Activated T-cell treated with anti-CD3 and anti-CD28 coated beads for 24 hours (primary cell): ENCODE data around the gene OBSCN.
"Not testable (repeated sequence)": the region's sequence is repeated elsewhere in the genome, so short reads cannot be mapped to it uniquely, and the experiment has no call there.

Experiments
- DNase-seq: peaks from one replicate; pipeline ENCODE4 v3.0.0-alpha.2; 2020; ENCODE audit warnings: low read depth

Gene OBSCN

GRCh38 chr1:228226956-228227791 lies 19.3 kb downstream of the OBSCN start:
- no peak for DNase-seq

GRCh38 chr1:228228147-228228546 lies 20.3 kb downstream of the OBSCN start:
- not testable (repeated sequence) for DNase-seq

- no peak for DNase-seq
Observed at GRCh38 chr1:228228601-228229074, 20.8 kb downstream of the OBSCN start.

- DNase-seq = no peak
Observed at GRCh38 chr1:228231189-228231588, 23.3 kb downstream of the OBSCN start.

GRCh38 chr1:228233136-228233535 lies 25.3 kb downstream of the OBSCN start:
- DNase-seq = no peak

GRCh38 chr1:228234921-228235320 lies 27.1 kb downstream of the OBSCN start:
- DNase-seq = no peak

- no peak for DNase-seq
Observed at GRCh38 chr1:228236744-228237143, 28.9 kb downstream of the OBSCN start.

- DNase-seq = no peak
Observed at GRCh38 chr1:228238007-228238406, 30.2 kb downstream of the OBSCN start.

GRCh38 chr1:228238461-228238860 lies 30.6 kb downstream of the OBSCN start:
- DNase-seq = no peak

- DNase-seq = no peak
Observed at GRCh38 chr1:228240411-228241240, 32.8 kb downstream of the OBSCN start.

GRCh38 chr1:228241259-228241658 lies 33.4 kb downstream of the OBSCN start:
- no peak for DNase-seq

GRCh38 chr1:228242409-228242808 lies 34.6 kb downstream of the OBSCN start:
- DNase-seq = no peak

- DNase-seq = no peak
Observed at GRCh38 chr1:228243093-228243492, 35.2 kb downstream of the OBSCN start.

GRCh38 chr1:228243989-228244388 lies 36.1 kb downstream of the OBSCN start:
- not testable (repeated sequence) for DNase-seq

- no peak for DNase-seq
Observed at GRCh38 chr1:228245111-228245510, 37.3 kb downstream of the OBSCN start.

GRCh38 chr1:228246216-228246900 lies 38.5 kb downstream of the OBSCN start:
- DNase-seq = no peak

GRCh38 chr1:228249513-228250305 lies 41.9 kb downstream of the OBSCN start:
- DNase-seq = no peak

GRCh38 chr1:228252476-228252875 lies 44.6 kb downstream of the OBSCN start:
- not testable (repeated sequence) for DNase-seq

GRCh38 chr1:228256626-228257375 lies 49.0 kb downstream of the OBSCN start:
- DNase-seq = no peak

GRCh38 chr1:228258486-228258885 lies 50.6 kb downstream of the OBSCN start:
- DNase-seq = no peak

GRCh38 chr1:228259368-228259894 lies 51.6 kb downstream of the OBSCN start:
- no peak for DNase-seq
